HG03135 (cell line): ENCODE measurements around the gene OTUB2.

Experiments
- ATAC-seq: cut with Tn5 transposase; IDR thresholded peaks from one replicate; pipeline ENCODE4 v1.9.1; 2021; ENCODE audit warnings: mild to moderate bottlenecking, moderate library complexity; ENCODE audit not compliant: unreplicated experiment

The OTUB2 gene

GRCh38 chr14:94093418-94093817 lies 67.3 kb downstream of the OTUB2 start:
- ATAC-seq = no peak

- ATAC-seq = no peak
Measured at GRCh38 chr14:94097091-94097490, 71.0 kb downstream of the OTUB2 start.
